ENCODE measurements around the gene CBX8. TPM values are rescaled to one million over a fixed set of nuclear protein-coding genes. Genes with fewer than 3 reads are reported as not detected.

Gene CBX8
- total RNA-seq, 2 donors from 2014 or later: 1.6 to 1.8 TPM

GRCh38 chr17:79795795-79796443 lies 958 bp downstream of the CBX8 start:
- DNase-seq: no peak
- WGBS, 2 donors: 73 to 77% methylated on average over 8 of the region's 8 CpGs
- Histone ChIP-seq H3K27ac (no peak overlapping the region), H3K27me3 (peaks cover 5 to 40% of the 10 kb centered on the region in 2 donors), H3K4me3 (peak overlapping the region in 1 of 2 donors; percentile 44), H3K9me3 (no peaks in the 10 kb centered on the region), H3K4me1 (peaks cover 48% of the 10 kb centered on the region), H3K36me3 (replicated peaks in 1 of 2; ENCODE audit: insufficient read depth in 1 of 2, low read depth in 2 of 2) (no peaks in the 10 kb centered on the region)
- ATAC-seq: no peak
- no peak for TF ChIP-seq CTCF (IDR thresholded peaks at IDR 0.05)
- no peak for TF ChIP-seq POLR2A (IDR thresholded peaks at IDR 0.05)
- intact Hi-C loops (cut with DNase I): loop anchor here (10.0 kb wide), 1 partner anchor 49 kb away; no protein-coding TSS in a partner anchor

- ATAC-seq (no peak), DNase-seq (no peak)
- Histone ChIP-seq H3K27ac (no peak overlapping the region), H3K9me3 (no peaks in the 10 kb centered on the region), H3K27me3 (peaks cover 5 to 41% of the 10 kb centered on the region in 2 donors), H3K36me3 (replicated peaks in 1 of 2; ENCODE audit: insufficient read depth in 1 of 2, low read depth in 2 of 2) (no peaks in the 10 kb centered on the region), H3K4me3 (no peak overlapping the region), H3K4me1 (peaks cover 46% of the 10 kb centered on the region)
- TF ChIP-seq CTCF (IDR thresholded peaks at IDR 0.05) (no peak), POLR2A (IDR thresholded peaks at IDR 0.05) (no peak)
- WGBS, 2 donors: 87 to 94% methylated on average over 35 to 44 of the region's 47 CpGs
- intact Hi-C loops (cut with DNase I): loop anchor here (10.0 kb wide), 1 partner anchor 50 kb away; no protein-coding TSS in a partner anchor
These were observed 2.0 kb downstream of the CBX8 start for GRCh38 chr17:79794659-79795511.

GRCh38 chr17:79793924-79794304 lies 3.0 kb downstream of the CBX8 start:
- Histone ChIP-seq H3K36me3 (replicated peaks in 1 of 2; ENCODE audit: insufficient read depth in 1 of 2, low read depth in 2 of 2) (no peaks in the 10 kb centered on the region), H3K27me3 (peaks cover 2 to 39% of the 10 kb centered on the region in 2 donors), H3K4me3 (no peak overlapping the region), H3K4me1 (peaks cover 40% of the 10 kb centered on the region), H3K27ac (no peak overlapping the region), H3K9me3 (no peaks in the 10 kb centered on the region)
- DNase-seq (no peak), ATAC-seq (no peak)
- no peak for TF ChIP-seq POLR2A (IDR thresholded peaks at IDR 0.05)
- no peak for TF ChIP-seq CTCF (IDR thresholded peaks at IDR 0.05)
- intact Hi-C loops (cut with DNase I): loop anchor here (10.0 kb wide), 1 partner anchor 51 kb away; no protein-coding TSS in a partner anchor
- WGBS, 2 donors: 77 to 82% methylated on average over 3 of the region's 3 CpGs

GRCh38 chr17:79792984-79793923 lies 3.6 kb downstream of the CBX8 start:
- Histone ChIP-seq H3K4me3 (no peak overlapping the region), H3K36me3 (replicated peaks in 1 of 2; ENCODE audit: insufficient read depth in 1 of 2, low read depth in 2 of 2) (no peaks in the 10 kb centered on the region), H3K27ac (no peak overlapping the region), H3K27me3 (peaks cover 0 to 32% of the 10 kb centered on the region in 2 donors), H3K9me3 (no peaks in the 10 kb centered on the region), H3K4me1 (peaks cover 33% of the 10 kb centered on the region)
- ATAC-seq (no peak), DNase-seq (no peak)
- 71 to 76% methylated on average over 58 to 59 of the region's 63 CpGs for WGBS, 2 donors
- intact Hi-C loops (cut with DNase I): loop anchor here (10.0 kb wide), 1 partner anchor 52 kb away; no protein-coding TSS in a partner anchor
- no peak for TF ChIP-seq CTCF (IDR thresholded peaks at IDR 0.05)
- no peak for TF ChIP-seq POLR2A (IDR thresholded peaks at IDR 0.05)

Data from body of pancreas (tissue), 4 donors.